ENCODE measurements around the gene USP11.

USP11 gene

DNA sequence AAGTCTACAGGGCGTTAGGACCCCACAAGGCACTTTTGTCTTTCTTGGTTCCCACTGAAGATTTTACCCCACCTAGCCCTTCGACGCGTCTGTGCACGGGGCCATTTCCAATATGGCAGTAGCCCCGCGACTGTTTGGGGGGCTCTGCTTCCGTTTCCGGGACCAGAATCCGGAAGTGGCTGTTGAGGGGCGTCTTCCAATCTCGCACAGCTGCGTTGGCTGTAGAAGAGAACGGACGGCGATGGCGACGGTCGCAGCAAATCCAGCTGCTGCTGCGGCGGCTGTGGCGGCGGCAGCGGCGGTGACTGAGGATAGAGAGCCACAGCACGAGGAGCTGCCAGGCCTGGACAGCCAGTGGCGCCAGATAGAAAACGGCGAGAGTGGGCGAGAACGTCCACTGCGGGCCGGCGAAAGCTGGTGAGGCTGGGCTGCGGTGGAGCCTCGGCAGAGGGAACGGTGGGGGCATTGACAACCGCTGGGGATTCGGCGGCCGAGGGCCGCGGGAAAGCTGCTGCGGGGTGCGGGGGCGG lies at the start of gene USP11:
Gene USP11 (plus strand): TSS at position 207 of the 530 bp plus-strand sequence. CDS start 35 bp downstream, at position 242.
- peak; percentile 12 to 26 for DNase-seq

DNA sequence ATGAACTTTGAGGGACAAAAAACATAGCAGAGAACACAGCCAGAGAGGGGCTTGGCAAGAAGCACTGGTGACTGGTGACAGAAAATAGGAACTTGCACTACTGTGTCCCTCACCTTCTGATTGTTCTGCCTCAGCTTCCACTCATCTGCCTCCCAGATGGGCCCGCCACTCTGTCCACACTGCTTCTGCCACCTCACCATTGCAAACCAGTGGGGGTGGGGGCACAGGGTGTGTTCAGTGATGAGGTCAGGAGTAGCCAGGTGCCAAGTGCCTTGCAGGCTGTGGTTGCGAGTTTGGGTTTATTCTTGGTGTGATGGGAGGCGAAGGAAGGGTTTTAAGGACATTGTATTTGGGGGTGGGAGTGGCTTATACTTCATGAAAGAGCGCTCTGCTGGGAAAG lies 48.3 kb upstream of the USP11 start:
- DNase-seq: no peak

DNA sequence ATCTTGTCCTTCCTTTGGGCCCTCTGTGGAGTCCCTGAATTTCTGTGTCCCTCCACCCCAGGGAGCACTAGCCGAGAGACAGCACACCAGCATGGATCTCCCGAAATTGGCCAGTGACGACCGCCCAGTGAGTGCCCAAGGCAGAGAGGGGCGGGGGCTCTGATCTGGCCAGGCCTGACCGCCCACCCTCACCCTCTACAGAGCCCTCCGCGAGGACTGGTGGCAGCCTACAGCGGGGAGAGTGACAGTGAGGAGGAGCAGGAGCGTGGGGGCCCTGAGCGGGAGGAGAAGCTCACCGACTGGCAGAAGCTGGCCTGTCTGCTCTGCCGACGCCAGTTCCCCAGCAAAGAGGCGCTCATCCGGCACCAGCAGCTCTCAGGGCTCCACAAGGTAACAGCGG lies 47.6 kb upstream of the USP11 start:
- DNase-seq: no peak

GRCh38 chrX:47186096-47186740 lies 46.6 kb upstream of the USP11 start:
- DNase-seq: no peak

- DNase-seq: no peak
Observed at GRCh38 chrX:47187106-47187677, 45.6 kb upstream of the USP11 start.

DNA sequence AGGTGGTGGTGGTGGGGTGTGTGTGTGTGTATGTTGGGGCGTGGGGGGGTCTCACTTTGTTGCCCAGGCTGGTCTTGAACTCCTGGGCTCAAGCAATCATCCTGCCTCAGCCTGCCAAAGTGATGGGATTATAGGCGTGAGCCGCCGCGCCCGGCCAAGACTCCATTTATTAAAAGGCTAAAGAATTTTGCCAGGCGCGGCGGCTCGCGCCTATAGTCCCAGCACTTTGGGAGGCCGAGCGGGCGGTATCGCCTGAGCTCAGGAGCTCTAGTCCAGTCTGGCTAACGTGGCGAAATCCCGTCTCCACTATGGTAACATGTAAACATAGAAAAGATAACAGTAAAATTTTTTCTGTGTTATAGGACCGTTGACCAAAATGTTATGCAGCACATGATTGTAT lies 42.9 kb upstream of the USP11 start:
- no peak for DNase-seq

- DNase-seq: peak; percentile 79 to 85
Observed at GRCh38 chrX:47190445-47191269, 42.2 kb upstream of the USP11 start.

- DNase-seq: peak; percentile 37 to 52
Observed at GRCh38 chrX:47191331-47191730, 41.5 kb upstream of the USP11 start.

DNA sequence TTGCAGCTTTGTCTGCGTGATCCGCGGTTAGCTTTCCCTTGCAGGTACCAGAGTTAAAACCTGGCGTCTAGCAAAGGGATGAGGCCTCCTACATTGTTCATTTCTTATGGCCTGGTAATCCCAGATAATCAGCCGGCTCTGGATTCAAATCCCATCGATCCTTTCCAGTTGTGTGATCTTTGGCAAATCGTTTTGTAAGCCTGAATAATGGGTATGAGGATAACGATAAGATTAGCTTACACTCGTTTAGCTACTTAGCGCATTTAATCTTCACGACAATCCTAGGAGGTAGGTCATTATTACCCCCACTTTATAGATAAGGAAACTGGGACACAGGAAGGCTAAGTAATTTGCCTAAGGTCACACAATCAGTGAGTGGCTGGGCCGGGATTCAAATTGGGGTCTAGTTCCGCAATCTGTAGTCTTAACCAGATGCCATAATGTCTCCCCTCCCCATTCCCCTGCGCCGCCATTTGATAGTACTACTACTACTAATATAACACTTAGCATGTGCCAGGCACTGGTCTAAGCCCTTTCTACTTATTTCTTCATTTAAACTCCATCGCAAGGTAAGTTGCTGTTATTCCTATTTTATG lies 40.9 kb upstream of the USP11 start:
- no peak for DNase-seq

DNA sequence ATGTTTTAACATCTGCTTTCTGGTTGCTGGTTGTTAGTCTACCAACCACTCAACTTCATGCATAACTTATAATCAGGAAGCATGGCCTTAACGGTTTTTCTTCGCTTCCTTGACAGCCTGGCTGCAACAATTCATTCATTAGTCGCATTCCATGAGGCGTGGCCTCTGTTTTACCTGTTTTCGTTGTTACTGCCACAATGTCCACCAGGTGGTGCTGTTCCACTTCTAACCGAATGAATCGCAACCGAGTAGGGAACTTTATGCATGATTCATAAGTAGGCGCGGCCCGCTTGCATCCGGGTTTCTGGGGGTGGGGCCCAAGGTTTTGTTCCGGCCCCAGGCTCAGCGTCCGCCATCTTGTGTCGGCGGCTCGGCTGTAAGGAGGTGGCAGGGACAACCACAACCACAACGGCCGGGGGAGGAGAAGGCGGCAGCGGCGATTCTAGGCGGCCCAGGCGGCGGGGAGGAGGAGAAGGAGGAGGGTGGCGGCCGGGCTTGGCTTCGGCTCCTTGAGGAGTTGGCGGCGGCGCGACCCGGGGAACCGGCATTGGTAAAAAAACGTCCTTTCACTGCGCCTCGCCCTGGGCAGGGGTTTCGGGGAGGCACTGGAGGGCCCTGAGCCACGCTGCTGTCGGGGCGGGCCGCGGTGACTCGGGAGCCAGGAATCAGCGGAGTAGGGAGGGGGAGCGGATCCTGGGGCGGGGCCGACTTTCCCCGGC lies 39.2 kb upstream of the USP11 start, which contains the start of gene UBA1:
Gene UBA1 (plus strand): TSS at position 355 of the 719 bp plus-strand sequence. CDS start 4,974 bp downstream, outside the sequence.
- DNase-seq: peak; percentile 89 to 92

DNA sequence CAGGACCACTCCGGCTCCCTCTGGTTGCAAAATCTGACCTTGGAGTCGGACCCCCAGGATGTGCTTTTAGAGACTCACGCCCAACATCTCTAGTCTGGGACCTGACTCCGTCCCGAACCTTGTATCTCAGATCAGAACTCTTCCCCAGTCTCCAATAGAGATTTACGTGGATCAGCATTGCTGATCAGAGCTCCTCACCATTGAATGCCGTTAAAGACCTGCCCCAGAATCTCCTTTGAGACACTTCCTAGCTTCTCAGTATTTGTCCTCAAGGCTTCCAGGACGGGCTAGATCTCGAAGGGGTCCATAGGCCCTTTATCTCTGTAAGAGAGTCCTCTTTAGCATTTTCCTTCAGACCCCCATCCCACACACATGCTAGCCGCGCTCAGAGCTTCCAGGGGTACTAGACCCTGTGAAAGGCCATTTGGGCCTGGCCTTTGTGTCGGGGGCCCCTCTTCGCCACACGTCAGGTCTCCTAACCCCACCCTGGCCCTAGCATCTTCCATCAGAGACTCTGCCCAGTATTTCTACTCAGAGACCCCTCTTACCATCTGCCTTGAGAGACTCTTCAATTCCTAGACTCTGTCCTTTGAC lies 38.5 kb upstream of the USP11 start:
- no peak for DNase-seq

GRCh38 chrX:47196098-47196497 lies 36.7 kb upstream of the USP11 start:
- no peak for DNase-seq

GRCh38 chrX:47197526-47197925 lies 35.3 kb upstream of the USP11 start:
- no peak for DNase-seq

- no peak for DNase-seq
Observed at GRCh38 chrX:47198026-47198686, 34.7 kb upstream of the USP11 start.

- DNase-seq: no peak
Observed at GRCh38 chrX:47198687-47199080, 34.1 kb upstream of the USP11 start.

- DNase-seq: no peak
Observed at GRCh38 chrX:47199286-47199685, 33.5 kb upstream of the USP11 start.

GRCh38 chrX:47200385-47201150 lies 32.2 kb upstream of the USP11 start:
- DNase-seq: no peak

- no peak for DNase-seq
Observed at GRCh38 chrX:47201345-47201944, 31.4 kb upstream of the USP11 start.

GRCh38 chrX:47202316-47202715 lies 30.5 kb upstream of the USP11 start:
- DNase-seq: no peak

DNA sequence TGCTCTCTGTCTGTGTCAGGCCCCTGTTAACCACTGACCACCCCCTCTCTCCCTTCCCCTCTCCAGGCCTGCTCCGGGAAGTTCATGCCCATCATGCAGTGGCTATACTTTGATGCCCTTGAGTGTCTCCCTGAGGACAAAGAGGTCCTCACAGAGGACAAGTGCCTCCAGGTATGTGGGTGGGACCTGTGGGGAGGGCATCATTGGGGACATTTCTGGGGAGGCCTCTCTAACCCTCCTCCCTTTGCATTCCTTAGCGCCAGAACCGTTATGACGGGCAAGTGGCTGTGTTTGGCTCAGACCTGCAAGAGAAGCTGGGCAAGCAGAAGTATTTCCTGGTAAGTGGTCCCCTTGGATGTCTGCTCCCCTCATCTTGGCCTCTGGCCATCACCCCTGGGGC lies 29.9 kb upstream of the USP11 start:
- no peak for DNase-seq

All from activated CD4-positive, alpha-beta T cell treated with anti-CD3 and anti-CD28 coated beads, Interleukin-2, amount 50 U/mL, for 48 hours (primary cell).